GM23338 (cell line): ENCODE results near the gene YIPF2. TPM values are rescaled to one million over a fixed set of nuclear protein-coding genes. Genes with fewer than 3 reads are reported as not detected.

Experiments used
- ATAC-seq: fragments of 200-7000 bp; cut with Tn5 transposase; 3 replicates; pipeline ENCODE4 v1.9.1; 2020
- DNase-seq: peaks from one replicate; pipeline ENCODE4 v3.0.0-alpha.2; 2015; ENCODE audit warnings: low spot score
- H2AFZ ChIP-seq: fragments of 200-600 bp; sonication (generic); 2 replicates; pipeline ENCODE4 v1.8.0; 2016; ENCODE audit warnings: antibody characterized with exemption, mild to moderate bottlenecking, moderate library complexity
- H3F3A ChIP-seq: fragments of 200-600 bp; sonication (generic); replicated peaks from 2 replicates; pipeline ENCODE4 v1.8.0; 2017; ENCODE audit warnings: antibody characterized with exemption, mixed run types, low read depth
- H3K27ac ChIP-seq: fragments of 200-600 bp; sonication (generic); 2 replicates; pipeline ENCODE4 v1.6.1; 2016; ENCODE audit warnings: low read depth
- H3K27me3 ChIP-seq: fragments of 200-600 bp; sonication (generic); 2 replicates; pipeline ENCODE4 v1.8.0; 2016; ENCODE audit warnings: mild to moderate bottlenecking, mixed run types, moderate library complexity; ENCODE audit not compliant: insufficient read depth
- H3K36me3 ChIP-seq: fragments of 200-600 bp; sonication (generic); 2 replicates; pipeline ENCODE4 v1.8.0; 2016; ENCODE audit warnings: mild to moderate bottlenecking; ENCODE audit not compliant: insufficient read depth
- H3K4me1 ChIP-seq: fragments of 200-600 bp; sonication (generic); 2 replicates; pipeline ENCODE4 v1.8.0; 2016; ENCODE audit warnings: mild to moderate bottlenecking, moderate library complexity; ENCODE audit not compliant: insufficient read depth
- H3K4me2 ChIP-seq: fragments of 200-600 bp; sonication (generic); 2 replicates; pipeline ENCODE4 v1.7.1; 2017; ENCODE audit warnings: mixed run types
- H3K4me3 ChIP-seq: fragments of 200-600 bp; sonication (generic); 2 replicates; pipeline ENCODE4 v1.6.1; 2016; ENCODE audit warnings: mixed run types
- H3K79me2 ChIP-seq: fragments of 200-600 bp; sonication (generic); replicated peaks from 2 replicates; pipeline ENCODE4 v1.8.0; 2017; ENCODE audit warnings: mild to moderate bottlenecking; ENCODE audit not compliant: insufficient read depth
- H3K9me2 ChIP-seq: fragments of 200-600 bp; sonication (generic); 2 replicates; pipeline ENCODE4 v1.8.0; 2017; ENCODE audit not compliant: insufficient read depth
- H4K20me1 ChIP-seq: fragments of 200-600 bp; sonication (generic); replicated peaks from 2 replicates; pipeline ENCODE4 v1.8.0; 2017; ENCODE audit warnings: mild to moderate bottlenecking; ENCODE audit not compliant: insufficient read depth
- H3K27ac Mint-ChIP-seq: 2 replicates; pipeline ENCODE4 v1.8.0; 2020; ENCODE audit warnings: inconsistent platforms, mild to moderate bottlenecking, moderate library complexity, mixed read lengths
- H3K27me3 Mint-ChIP-seq: 3 replicates; pipeline ENCODE4 v1.8.0; 2022; ENCODE audit warnings: low read depth, mild to moderate bottlenecking, moderate library complexity, mixed read lengths, inconsistent platforms; ENCODE audit not compliant: insufficient read depth, poor library complexity
- H3K36me3 Mint-ChIP-seq: 3 replicates; pipeline ENCODE4 v1.8.0; 2021; ENCODE audit warnings: low read depth, mild to moderate bottlenecking, inconsistent platforms, moderate library complexity, mixed read lengths
- H3K4me1 Mint-ChIP-seq: 3 replicates; pipeline ENCODE4 v1.8.0; 2020; ENCODE audit warnings: mild to moderate bottlenecking, inconsistent platforms, mixed read lengths
- H3K4me3 Mint-ChIP-seq: 3 replicates; pipeline ENCODE4 v1.8.0; 2021; ENCODE audit warnings: moderate library complexity, mild to moderate bottlenecking, inconsistent platforms, mixed read lengths
- H3K9me3 Mint-ChIP-seq: 3 replicates; pipeline ENCODE4 v1.8.0; 2020; ENCODE audit warnings: moderate library complexity, mild to moderate bottlenecking, inconsistent platforms, mixed read lengths
- JUNB ChIP-seq: IDR thresholded peaks from one replicate; pipeline ENCODE4 v1.6.1; 2016; ENCODE audit warnings: antibody characterized with exemption; ENCODE audit not compliant: unreplicated experiment
- POLR2AphosphoS5 ChIP-seq: IDR thresholded peaks from 2 replicates; pipeline ENCODE4 v1.6.1; 2016; ENCODE audit warnings: antibody characterized with exemption, low read depth
- REST ChIP-seq: IDR thresholded peaks from one replicate; pipeline ENCODE4 v1.6.1; 2018; ENCODE audit warnings: antibody characterized with exemption; ENCODE audit not compliant: unreplicated experiment
- ZNF114 ChIP-seq: fragments of 250-450 bp; sonication (Bioruptor Pico); IDR thresholded peaks from 2 replicates; pipeline ENCODE4 v1.5.0; 2020; ENCODE audit warnings: mild to moderate bottlenecking, moderate library complexity
- ZNF331 ChIP-seq: fragments of 250-450 bp; sonication (Bioruptor Pico); IDR thresholded peaks from 2 replicates; pipeline ENCODE4 v1.5.0; 2020; ENCODE audit warnings: low read depth, mild to moderate bottlenecking, moderate library complexity
- polyA plus RNA-seq: library from polyadenylated mRNA; unstranded; fragments of >200 nt; fragmentation: Nextera tagmentation; extraction: Ambion mirVana; gene quantifications from 2 replicates; pipeline ENCODE4 v1.2.1, GENCODE V29; 2016
- total RNA-seq: library from RNA; depleted of rRNA; stranded (reverse); fragments of >200 nt; shearing (Covaris generic); gene quantifications from 2 replicates; pipeline ENCODE4 v1.2.3, GENCODE V29; 2014
- TF ChIP-seq, protein P1 (sequence below): fragments of 250-450 bp; sonication (Bioruptor Pico); IDR thresholded peaks from 2 replicates; pipeline ENCODE4 v1.5.0; 2020; ENCODE audit warnings: mild to moderate bottlenecking, moderate library complexity

The YIPF2 gene
- total and polyA plus RNA-seq, 2 experiments from 2014 or later: 36.3 to 63.7 TPM

GRCh38 chr19:10899151-10899653, 29.2 kb downstream of the YIPF2 start (continued):
- TF ChIP-seq, protein P1, sequence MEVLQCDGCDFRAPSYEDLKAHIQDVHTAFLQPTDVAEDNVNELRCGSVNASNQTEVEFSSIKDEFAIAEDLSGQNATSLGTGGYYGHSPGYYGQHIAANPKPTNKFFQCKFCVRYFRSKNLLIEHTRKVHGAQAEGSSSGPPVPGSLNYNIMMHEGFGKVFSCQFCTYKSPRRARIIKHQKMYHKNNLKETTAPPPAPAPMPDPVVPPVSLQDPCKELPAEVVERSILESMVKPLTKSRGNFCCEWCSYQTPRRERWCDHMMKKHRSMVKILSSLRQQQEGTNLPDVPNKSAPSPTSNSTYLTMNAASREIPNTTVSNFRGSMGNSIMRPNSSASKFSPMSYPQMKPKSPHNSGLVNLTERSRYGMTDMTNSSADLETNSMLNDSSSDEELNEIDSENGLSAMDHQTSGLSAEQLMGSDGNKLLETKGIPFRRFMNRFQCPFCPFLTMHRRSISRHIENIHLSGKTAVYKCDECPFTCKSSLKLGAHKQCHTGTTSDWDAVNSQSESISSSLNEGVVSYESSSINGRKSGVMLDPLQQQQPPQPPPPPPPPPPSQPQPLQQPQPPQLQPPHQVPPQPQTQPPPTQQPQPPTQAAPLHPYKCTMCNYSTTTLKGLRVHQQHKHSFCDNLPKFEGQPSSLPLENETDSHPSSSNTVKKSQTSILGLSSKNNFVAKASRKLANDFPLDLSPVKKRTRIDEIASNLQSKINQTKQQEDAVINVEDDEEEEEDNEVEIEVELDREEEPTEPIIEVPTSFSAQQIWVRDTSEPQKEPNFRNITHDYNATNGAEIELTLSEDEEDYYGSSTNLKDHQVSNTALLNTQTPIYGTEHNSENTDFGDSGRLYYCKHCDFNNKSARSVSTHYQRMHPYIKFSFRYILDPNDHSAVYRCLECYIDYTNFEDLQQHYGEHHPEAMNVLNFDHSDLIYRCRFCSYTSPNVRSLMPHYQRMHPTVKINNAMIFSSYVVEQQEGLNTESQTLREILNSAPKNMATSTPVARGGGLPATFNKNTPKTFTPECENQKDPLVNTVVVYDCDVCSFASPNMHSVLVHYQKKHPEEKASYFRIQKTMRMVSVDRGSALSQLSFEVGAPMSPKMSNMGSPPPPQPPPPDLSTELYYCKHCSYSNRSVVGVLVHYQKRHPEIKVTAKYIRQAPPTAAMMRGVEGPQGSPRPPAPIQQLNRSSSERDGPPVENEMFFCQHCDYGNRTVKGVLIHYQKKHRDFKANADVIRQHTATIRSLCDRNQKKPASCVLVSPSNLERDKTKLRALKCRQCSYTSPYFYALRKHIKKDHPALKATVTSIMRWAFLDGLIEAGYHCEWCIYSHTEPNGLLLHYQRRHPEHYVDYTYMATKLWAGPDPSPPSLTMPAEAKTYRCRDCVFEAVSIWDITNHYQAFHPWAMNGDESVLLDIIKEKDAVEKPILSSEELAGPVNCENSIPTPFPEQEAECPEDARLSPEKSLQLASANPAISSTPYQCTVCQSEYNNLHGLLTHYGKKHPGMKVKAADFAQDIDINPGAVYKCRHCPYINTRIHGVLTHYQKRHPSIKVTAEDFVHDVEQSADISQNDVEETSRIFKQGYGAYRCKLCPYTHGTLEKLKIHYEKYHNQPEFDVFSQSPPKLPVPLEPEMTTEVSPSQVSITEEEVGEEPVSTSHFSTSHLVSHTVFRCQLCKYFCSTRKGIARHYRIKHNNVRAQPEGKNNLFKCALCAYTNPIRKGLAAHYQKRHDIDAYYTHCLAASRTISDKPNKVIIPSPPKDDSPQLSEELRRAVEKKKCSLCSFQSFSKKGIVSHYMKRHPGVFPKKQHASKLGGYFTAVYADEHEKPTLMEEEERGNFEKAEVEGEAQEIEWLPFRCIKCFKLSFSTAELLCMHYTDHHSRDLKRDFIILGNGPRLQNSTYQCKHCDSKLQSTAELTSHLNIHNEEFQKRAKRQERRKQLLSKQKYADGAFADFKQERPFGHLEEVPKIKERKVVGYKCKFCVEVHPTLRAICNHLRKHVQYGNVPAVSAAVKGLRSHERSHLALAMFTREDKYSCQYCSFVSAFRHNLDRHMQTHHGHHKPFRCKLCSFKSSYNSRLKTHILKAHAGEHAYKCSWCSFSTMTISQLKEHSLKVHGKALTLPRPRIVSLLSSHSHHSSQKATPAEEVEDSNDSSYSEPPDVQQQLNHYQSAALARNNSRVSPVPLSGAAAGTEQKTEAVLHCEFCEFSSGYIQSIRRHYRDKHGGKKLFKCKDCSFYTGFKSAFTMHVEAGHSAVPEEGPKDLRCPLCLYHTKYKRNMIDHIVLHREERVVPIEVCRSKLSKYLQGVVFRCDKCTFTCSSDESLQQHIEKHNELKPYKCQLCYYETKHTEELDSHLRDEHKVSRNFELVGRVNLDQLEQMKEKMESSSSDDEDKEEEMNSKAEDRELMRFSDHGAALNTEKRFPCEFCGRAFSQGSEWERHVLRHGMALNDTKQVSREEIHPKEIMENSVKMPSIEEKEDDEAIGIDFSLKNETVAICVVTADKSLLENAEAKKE (CRISPR knock-in tag): no peak
- no peak for TF ChIP-seq REST
- no peak for TF ChIP-seq POLR2AphosphoS5
- no peak for TF ChIP-seq ZNF331 (CRISPR knock-in tag)
- TF ChIP-seq ZNF114 (CRISPR knock-in tag): no peak

DNA sequence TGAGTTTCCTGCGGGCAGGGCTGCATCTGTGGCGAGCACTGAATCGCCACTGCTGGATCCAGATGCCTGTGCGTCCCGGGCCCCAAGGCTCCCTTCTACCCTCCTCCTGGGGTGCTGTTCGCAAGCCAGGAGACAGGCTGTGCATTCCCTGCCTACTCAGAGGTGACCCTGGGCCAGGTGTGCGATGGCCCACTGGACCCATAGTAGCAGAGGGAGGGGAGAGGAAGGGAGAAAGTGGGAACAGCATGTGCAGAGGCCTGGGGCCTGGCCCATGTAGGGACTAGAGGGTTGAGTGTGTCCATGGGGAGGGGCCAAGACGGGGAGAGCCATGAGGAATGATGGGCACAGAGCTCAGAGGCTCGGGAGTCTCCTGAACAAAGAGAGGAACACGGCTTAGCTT, 29.8 kb downstream of the YIPF2 start:
- 0 out of 2 replicates have a peak, but pooled peaks cover 12% of the 10 kb centered on the region for H3F3A ChIP-seq
- no peak overlapping the region for H3K4me2 ChIP-seq
- peaks cover 22% of the 10 kb centered on the region for H3K4me1 ChIP-seq
- H3K4me1 Mint-ChIP-seq: peaks cover 31% of the 10 kb centered on the region
- peaks cover 16% of the 10 kb centered on the region for H4K20me1 ChIP-seq
- H3K4me3 Mint-ChIP-seq: no peak overlapping the region
- H3K36me3 ChIP-seq: no peaks in the 10 kb centered on the region
- peaks cover 6% of the 10 kb centered on the region for H3K9me3 Mint-ChIP-seq
- peak; percentile 8 for ATAC-seq
- H3K36me3 Mint-ChIP-seq: peaks cover 18% of the 10 kb centered on the region
- peaks cover 15% of the 10 kb centered on the region for H3K27me3 Mint-ChIP-seq
- no peaks in the 10 kb centered on the region for H3K27me3 ChIP-seq
- no peak overlapping the region for H2AFZ ChIP-seq
- no peak overlapping the region for H3K4me3 ChIP-seq
- H3K27ac ChIP-seq: peak overlapping the region; percentile 86
- H3K79me2 ChIP-seq: peaks cover 79% of the 10 kb centered on the region
- H3K27ac Mint-ChIP-seq: no peak overlapping the region; the same call in 1 of the 2 replicates
- no peaks in the 10 kb centered on the region for H3K9me2 ChIP-seq
- DNase-seq: no peak
- no peak for TF ChIP-seq JUNB
- TF ChIP-seq, protein P1 (CRISPR knock-in tag): no peak
